Measurements from ENCODE around the gene LCN6. TPM values are rescaled to one million over a fixed set of nuclear protein-coding genes. Genes with fewer than 3 reads are reported as not detected.

LCN6 gene
- total and polyA plus RNA-seq, 2 of the 13 experiments (the other 11 are each of a cell fraction or from before 2014, with no cell fraction given) = not detected

- TF ChIP-seq TFDP1 (CRISPR knock-in tag; IDR thresholded peaks at IDR 0.05; ENCODE audit: borderline replicate concordance) = peak; percentile 80
- no peak for TF ChIP-seq MZF1 (CRISPR knock-in tag; IDR thresholded peaks at IDR 0.05; ENCODE audit: borderline replicate concordance)
- TF ChIP-seq BRD4 (CRISPR knock-in tag; IDR thresholded peaks at IDR 0.05) = no peak; the same call in 1 of the 2 replicates
- TF ChIP-seq ZEB1 (IDR thresholded peaks at IDR 0.05; ENCODE audit: insufficient replicate concordance, low read depth) = peak; percentile 59
- no peak for TF ChIP-seq STAT6 (CRISPR knock-in tag; IDR thresholded peaks at IDR 0.05; ENCODE audit: borderline replicate concordance)
- TF ChIP-seq ZNF274 (CRISPR knock-in tag; IDR thresholded peaks at IDR 0.05) = 0 out of 2 replicates have a peak, but pooled peaks have one; percentile 43
- peak; percentile 91; the same call in 1 of the 2 replicates for TF ChIP-seq KAT7 (CRISPR knock-in tag; IDR thresholded peaks at IDR 0.05; ENCODE audit: borderline replicate concordance)
- TF ChIP-seq ZBTB20 (CRISPR knock-in tag; IDR thresholded peaks at IDR 0.05; ENCODE audit: borderline replicate concordance, low read depth) = no peak; the same call in 1 of the 2 replicates
- TF ChIP-seq TP53 (CRISPR knock-in tag; conservative IDR thresholded peaks at IDR 0.05) = 0 out of 2 replicates have a peak, but pooled peaks have one; percentile 72
- peak; percentile 95; the same call in 1 of the 2 replicates for TF ChIP-seq EEA1 (CRISPR knock-in tag; IDR thresholded peaks at IDR 0.05; ENCODE audit: borderline replicate concordance)
- TF ChIP-seq ZNF276 (CRISPR knock-in tag; IDR thresholded peaks at IDR 0.05; ENCODE audit: low read depth) = no peak
- TF ChIP-seq NFE2 (CRISPR knock-in tag; IDR thresholded peaks at IDR 0.05) = 0 out of 2 replicates have a peak, but pooled peaks have one; percentile 11
- TF ChIP-seq XBP1 (CRISPR knock-in tag; IDR thresholded peaks at IDR 0.05) = peak; percentile 31; the same call in 1 of the 2 replicates
- peak; percentile 89; the same call in 1 of the 2 replicates for TF ChIP-seq CSRNP2 (CRISPR knock-in tag; conservative IDR thresholded peaks at IDR 0.05; ENCODE audit: low read depth)
- TF ChIP-seq PHF20 (CRISPR knock-in tag; IDR thresholded peaks at IDR 0.05) = peak; percentile 78
- TF ChIP-seq RFX3 (CRISPR knock-in tag; IDR thresholded peaks at IDR 0.05) = no peak
- peak; percentile 67; the same call in 1 of the 2 replicates for TF ChIP-seq ZFAT (CRISPR knock-in tag; conservative IDR thresholded peaks at IDR 0.05)
- TF ChIP-seq HOXD1 (CRISPR knock-in tag; IDR thresholded peaks at IDR 0.05) = peak; percentile 89
Measured at GRCh38 chr9:136728080-136728547, 20.2 kb downstream of the LCN6 start (continued).
